Measurements from ENCODE around the gene ZC3H13.

Gene ZC3H13

GRCh38 chr13:46062185-46062584 is 9.6 kb upstream of the ZC3H13 start:
- DNase-seq: no peak

DNA sequence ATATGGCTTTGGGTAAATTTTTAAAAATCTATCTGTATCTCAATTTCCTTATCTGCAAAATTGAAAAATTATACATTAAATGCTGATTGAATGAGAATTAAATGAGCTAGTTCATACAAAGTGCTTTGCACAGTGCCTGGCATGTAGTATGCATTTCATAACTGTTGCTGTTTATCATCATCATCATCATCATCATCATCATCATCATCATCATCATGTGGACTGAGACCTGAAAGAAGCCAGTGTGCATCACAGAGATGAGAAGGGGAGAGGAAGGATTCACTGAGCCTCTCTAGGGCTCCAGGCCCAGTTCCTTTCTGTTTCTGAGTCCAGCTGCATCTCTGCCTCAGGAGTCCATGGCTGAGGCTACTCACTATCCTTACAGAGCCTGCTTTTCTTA is 6.9 kb upstream of the ZC3H13 start:
- no peak for DNase-seq

DNA sequence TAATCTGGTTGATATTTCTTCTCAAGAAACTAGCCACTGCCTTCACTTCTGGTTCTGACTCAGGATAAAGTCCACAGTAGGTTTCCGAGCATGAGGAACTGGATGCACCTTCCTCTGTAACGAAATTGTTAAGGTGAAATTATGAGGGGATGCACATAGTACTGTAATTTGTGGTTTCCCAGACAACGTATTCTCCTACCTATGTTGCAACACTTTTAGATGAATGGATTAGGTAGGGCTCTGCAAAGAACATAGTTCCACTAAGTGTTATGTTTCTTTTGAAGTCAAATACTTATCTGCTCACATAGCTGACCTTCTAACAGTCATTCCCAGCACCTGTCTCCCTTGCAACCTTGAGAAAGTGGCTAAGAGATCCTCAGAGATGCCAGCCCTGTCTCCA is 5.7 kb upstream of the ZC3H13 start:
- no peak for DNase-seq

DNA sequence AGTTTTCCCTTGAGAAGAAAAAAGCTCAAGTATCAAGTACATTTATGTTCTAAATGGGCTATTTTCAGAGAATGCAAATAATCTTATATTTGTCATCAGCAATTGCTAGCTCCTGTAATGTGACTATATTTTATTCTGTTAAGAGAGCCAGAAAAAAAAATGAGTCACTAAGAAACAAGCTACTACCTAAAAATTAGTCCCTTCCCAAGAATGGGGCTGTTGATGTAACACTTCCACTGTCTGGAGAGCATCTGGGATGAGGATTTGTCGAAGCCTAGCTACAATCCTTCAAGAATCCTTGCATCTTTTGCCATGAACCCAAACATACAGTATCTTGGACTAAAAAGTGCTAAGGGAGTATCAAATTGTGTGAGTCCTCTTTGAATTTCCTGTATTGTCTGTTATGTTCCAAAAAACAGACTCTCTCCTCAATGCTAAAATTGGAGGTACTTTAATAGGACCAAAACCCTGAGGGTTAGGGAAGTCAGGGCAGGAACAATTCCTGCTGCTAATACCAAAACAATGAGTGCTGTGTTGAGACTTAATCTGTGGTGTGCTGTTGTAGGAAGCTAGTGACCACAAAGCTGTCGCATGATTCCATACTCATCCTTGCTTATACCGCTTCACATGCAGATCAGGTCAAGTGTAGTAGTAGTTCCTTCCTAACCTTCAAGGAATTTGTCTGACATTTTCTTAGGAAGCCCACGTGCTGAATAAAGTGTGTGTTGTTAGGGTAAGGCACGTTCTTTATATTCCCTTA is 4.9 kb upstream of the ZC3H13 start:
- no peak for DNase-seq

DNA sequence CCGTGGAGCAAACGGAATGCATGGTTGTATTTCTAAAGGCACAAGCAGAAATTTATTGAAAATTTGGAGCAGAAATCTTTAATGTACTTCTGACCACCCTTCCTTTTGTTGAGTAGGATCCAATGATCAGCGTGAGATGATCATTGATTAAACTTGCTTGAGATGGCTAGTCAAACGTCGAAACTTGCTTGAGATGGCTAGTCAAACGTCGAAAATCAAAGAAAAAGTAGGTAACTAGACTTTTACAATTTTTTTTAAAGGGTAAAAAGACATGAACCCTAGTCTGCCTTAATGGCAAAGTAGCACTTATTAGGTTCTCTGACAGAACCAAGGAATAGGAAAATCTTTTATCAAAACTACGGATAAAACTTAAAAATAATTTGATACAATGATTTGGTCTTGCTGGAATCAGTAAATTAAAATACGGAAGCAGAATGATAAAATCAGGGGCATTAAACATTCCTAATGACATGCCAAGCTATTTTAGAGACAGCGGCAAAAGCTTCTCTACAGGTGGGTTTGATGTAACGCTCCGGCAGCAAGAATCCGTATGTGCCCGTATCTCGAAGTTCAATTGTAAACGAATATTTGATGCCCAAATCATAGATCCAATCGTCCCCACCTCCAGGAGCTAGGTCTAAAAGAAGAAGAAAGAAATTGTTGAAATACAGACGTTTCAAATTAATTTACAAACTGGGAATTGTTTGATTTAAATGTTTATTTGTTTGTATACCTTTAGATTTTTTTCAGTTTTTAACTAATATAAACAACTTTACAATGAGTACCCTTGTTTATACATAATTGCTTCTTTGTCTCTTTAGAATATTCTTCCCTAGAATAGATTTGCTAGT is 841 bp upstream of the ZC3H13 start:
- DNase-seq: no peak

- DNase-seq: no peak
Measured at GRCh38 chr13:46051968-46052318, 603 bp downstream of the ZC3H13 start.

DNA sequence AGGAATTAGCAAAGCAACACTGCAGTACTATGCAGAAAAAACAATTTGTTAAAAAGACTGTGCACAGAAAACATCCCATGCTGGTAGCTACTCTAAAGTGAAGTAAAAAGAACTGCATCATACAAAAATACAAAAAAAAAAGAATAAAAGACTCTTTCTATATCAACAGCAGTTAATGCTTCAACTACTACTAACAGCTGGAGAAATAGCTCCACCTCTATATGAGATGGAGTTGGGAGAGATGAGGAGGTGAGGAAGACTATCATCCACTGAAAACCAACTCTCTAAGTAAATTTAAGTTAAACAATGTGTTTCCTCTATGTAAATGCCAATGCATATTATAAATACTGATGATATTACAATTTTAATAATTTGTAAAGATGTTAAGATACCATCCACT is 1.8 kb downstream of the ZC3H13 start:
- no peak for DNase-seq

DNA sequence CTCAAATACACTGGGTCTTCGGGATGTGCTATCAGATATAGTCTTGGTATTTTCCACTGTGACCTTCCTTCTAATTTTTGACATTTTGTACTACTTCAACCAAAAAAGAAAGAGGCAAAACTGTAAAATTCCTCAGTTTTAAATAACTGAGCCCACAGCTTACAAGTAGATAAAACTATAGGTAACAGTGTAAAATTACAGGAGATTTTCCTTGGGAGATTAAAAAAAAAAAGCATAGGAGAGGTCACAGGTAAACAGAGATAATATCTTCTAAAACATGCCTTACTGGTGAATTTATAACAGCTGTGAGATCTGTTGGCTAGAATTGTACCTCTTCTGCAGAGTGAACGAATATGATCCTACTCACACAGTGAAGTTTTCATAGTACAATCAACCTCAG is 7.1 kb downstream of the ZC3H13 start:
- DNase-seq: no peak

DNA sequence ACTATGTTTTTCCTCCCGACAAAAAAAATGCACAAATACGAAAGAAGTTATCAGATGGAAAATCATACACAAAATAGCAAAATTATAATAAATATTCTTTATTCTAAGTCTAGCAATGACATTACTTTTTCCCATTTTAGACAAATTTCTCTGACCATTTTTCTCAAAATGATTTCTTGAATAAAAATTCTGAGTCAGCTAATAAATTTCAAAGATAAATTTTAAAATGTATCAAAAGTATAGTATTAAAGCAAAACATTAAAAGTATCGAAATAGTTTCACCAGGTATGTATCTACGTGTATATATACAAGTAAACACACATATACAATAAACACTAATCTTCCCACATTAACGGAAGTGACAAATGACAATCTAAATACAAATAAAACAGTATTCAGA is 8.9 kb downstream of the ZC3H13 start:
- DNase-seq: no peak

- DNase-seq: no peak
Measured at GRCh38 chr13:46041419-46041839, 11.1 kb downstream of the ZC3H13 start.

- no peak for DNase-seq
Measured at GRCh38 chr13:46040763-46041162, 11.8 kb downstream of the ZC3H13 start.

DNA sequence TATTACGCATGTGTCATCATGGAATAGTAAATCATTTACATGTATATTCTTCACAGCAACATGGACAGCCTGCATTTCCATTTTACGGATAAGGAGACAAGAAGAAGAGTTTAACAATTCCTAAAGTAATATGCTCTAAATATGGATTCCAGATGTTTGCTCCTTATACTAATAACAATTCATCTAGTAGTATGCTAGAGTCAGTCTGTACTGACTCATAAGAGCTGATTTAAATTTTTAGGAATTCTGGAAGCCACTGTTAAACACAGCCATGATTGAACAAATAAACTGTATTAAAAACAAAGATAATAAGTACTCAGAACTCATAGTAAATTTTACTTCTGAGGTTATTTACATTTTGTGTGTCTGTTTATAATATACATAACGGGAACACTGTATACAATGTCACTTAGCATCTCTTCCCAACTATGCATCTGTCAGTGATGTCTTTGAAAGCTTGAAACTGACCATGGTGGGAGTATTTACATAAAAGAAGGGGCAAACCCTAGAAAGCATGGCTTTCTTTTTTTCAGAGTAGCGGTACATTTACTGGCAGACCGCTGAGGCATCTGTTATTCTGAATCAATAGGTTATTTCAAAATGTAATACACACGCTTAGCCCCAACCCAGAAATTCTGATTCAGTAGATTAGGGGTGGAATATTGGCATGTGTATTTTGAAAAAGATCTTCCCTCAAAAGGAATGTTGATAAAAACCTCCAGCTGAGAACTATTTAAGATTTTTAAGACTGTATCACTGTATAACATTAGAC is 12.9 kb downstream of the ZC3H13 start:
- DNase-seq: no peak

- DNase-seq: no peak
Measured at GRCh38 chr13:46038296-46038695, 14.2 kb downstream of the ZC3H13 start.

DNA sequence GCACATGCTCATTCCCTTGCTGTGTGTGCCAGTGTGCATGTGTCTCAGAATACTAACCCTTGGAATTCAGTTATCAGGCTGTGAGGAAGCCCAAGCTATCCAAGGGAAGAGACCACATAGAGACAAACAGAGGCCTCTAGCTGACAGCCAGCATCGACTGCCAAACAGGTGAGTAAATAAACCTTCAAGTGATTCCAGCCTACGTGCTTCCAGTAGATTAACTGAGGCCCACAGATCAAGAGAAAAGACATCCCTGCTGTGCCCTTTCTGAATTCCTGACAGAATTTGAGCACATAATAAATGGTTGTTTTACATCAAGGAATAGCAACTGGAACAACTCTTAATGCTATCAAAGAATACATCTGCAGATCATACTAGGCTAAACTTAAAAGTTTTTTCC is 17.5 kb downstream of the ZC3H13 start:
- DNase-seq: no peak

GRCh38 chr13:46032341-46032740 is 20.2 kb downstream of the ZC3H13 start:
- no peak for DNase-seq

- DNase-seq: no peak
Measured at GRCh38 chr13:46031581-46032263, 20.8 kb downstream of the ZC3H13 start.

- no peak for DNase-seq
Measured at GRCh38 chr13:46025157-46025556, 27.4 kb downstream of the ZC3H13 start.

DNA sequence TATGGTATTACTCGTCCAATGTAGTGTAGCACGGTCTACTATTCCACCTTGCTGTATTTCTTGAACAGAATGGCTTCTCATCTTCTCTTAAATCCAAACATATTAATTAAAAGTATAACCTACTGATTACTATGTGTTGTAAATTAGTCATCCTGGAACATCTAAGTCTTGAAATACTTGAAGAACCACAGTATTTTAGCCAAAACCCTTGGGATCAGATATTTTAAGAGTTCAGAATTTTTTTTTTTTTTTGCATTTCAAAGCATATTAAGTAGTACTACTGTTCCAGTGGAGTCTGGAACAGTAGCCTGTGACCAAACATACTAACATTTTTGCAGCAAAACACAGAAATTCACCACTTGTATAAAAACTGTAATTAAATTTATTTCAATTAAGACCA is 30.1 kb downstream of the ZC3H13 start:
- DNase-seq: no peak

- DNase-seq: no peak
Measured at GRCh38 chr13:46016216-46016615, 36.3 kb downstream of the ZC3H13 start.

GRCh38 chr13:46015366-46015765 is 37.2 kb downstream of the ZC3H13 start:
- no peak for DNase-seq

DNA sequence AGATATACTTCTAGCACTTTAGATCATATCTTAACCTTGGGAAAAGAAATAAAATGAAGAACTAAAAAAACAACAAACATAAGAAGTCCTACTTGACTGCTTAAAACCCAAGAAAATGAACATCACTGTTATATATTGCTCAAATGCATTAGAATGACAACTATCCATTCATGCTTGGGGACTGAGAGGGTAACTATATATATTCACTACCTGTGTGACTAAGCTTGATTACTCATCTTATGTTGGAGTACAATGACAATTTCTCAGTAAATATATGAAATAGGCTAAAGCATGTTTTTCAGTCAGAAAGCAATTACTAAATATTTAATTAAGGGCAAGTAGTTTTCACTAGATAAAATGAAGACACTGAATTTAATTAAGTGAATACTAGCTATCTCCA is 40.1 kb downstream of the ZC3H13 start:
- no peak for DNase-seq

- no peak for DNase-seq
Measured at GRCh38 chr13:46010148-46010547, 42.4 kb downstream of the ZC3H13 start.

- no peak for DNase-seq
Measured at GRCh38 chr13:46008631-46009030, 43.9 kb downstream of the ZC3H13 start.
